GM03348 (cell line): ENCODE data around the gene AFAP1.

Source experiments
- DNase-seq: peaks from one replicate; pipeline ENCODE4 v3.0.0; 2012; ENCODE audit warnings: low spot score

AFAP1 gene

GRCh38 chr4:7714738-7715137 is 224.9 kb downstream of the AFAP1 start:
- no peak for DNase-seq

DNA sequence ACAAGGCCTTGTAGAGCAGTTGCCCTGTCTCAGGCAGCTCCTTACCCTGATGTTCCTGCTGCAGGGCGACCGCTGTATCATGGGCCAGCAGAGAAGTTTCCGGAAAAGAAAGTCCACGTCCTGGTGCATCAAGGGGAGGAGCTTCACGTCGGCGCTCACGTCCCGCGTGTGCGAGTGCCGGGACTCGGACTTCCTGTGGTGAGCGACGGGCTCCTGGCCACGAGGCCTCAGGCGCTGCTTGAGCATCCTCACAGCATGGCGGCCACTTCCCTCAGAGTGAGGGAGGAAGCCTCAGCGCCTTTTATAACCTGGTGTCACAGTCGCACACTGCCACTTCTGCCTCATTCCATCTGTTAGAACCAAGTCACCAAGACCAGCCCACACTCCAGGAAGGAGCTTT is 225.5 kb downstream of the AFAP1 start:
- no peak for DNase-seq

DNA sequence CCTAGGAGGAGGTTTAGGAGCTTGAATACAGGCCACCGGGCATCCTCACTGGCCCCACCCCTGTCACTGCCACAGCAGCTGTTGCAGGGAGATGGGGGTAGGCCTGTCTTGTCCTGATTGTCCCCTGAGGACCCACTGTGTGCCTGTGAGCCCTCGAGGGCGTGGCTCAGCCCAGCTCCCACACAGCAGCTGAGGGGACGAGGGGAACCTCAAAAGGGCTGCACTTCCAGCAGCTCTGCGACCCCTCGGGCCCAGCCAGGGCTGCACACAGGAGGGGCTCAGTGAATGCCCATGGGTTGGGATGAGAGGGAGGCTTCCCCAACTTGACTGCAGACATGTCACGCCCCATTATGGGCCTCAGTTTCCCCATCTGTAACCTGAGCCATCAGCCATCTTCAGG is 225.9 kb downstream of the AFAP1 start:
- DNase-seq, result no peak

DNA sequence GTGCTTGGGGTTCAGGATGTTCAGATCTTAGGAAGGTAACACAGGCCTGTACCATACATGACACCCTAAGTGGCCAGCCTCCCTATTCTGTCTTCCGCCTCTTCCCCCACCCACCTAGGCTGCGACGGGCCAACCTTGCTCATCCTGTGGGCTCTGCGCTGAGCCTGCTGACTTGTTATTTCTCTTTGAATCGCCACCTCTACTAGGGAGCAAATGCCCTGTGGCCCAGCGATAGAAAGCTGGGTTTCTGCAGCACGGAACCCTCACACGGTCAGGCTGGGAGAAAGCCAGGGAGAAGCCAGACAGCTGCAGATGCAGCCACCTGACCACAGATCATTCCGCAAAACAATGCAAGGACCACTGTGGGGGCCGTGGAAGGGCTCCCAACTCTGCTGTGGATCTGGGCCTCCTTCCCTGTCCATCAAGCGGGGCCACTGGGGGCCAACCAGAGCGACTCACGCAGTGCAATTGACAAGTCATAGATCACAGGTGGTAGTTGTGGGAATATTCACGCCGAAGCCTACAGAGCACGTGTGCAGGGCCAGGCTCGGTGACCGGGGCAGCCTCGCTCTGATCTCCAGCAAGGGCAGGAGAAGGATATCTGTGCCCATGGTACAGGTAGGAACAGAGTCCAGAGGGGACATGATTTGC is 227.5 kb downstream of the AFAP1 start:
- no peak for DNase-seq

- DNase-seq, result no peak
Measured at GRCh38 chr4:7711307-7711963, 228.2 kb downstream of the AFAP1 start.

DNA sequence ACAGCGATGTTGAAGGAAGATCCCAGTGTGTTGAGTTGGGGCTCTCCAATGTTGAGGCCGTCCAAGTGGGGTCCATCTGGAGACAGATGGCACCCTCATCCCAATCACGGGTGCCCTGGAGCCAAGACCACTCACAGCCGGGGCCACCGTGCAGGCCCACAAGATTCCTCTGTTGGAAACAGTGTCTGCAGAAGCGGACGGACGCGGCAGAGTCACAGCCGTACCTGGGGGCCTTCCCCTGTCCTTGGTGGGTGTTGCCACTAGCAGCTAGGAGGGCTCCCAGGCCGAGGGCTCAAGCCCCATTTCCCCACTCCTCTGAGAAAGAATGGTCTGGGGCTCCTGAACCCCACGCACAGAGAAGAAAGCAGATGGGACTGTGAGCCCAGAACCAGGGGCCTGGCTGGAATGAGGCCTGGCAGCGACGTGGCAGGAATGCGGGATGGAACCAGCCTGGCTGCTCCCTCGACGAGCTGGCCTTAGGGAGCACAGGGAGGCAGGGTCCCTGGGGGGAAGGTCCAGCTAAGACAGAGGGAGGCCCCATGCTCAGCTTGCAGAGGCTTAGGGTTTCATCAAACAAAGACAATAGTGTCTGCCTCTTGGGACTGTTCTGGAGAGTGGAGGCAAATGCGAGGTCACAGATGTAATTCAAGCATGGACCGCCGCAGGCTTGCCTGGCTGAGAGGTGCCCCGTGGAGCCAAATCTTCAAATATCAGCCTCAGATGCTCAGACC is 228.9 kb downstream of the AFAP1 start:
- no peak for DNase-seq

DNA sequence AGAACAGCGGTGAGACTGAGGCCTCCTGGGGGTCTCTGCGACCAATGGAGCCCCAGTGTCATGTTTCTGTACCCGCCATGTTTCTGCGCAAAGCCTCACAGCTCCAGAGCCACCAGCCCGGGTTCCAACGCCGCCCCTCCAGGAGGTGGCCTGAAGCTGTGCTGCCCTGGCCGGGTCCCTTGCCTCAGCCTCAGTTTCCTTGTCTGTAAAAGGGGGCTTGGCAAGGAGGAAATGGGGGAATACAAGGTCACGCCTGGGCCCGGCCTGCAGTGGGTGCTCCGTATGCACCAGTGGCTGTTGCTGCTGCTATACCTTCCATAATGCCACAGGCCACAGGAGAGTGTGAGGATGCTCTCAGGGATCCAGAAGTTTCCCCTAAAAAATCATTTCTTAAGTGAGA is 229.5 kb downstream of the AFAP1 start:
- DNase-seq, result no peak

DNA sequence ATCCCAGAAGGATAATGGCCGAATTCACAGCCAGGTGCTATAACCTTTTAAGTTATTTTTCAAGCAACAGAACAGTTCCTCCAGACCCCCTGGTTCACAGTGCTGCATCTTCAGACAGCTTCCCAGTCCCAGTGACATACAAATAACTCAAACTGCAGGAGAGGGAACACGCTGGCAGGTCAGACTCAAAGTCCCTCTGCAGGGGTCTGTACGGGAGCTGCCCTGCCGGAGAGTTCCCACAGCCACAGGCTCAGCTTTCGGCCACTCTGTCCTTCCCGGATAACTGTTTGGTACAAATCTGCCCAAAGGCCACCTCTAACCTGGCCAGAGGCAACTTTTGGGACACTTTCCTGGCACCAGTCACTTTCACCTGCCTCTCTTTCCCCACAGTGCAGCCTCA is 230.2 kb downstream of the AFAP1 start:
- DNase-seq, result no peak

DNA sequence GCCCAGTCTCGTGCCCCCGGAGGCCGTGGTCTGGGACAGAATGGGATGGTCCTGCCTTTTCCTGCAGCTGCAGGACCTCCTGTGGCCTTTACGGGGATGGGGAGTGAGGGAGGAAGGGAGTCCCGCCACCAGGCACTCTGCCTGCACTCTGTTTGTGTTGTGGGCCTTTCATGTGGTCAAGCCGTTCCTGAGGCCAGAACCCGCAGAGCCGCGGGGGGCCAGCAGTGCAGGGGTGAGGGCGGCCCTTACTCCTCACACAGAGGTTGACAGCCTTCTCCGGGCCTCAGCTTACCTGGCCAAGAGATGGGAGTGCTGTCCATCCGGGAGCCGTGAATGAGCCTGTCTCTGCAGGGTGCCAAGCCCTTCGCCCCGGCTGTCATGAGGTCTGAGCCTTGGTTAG is 230.7 kb downstream of the AFAP1 start:
- DNase-seq, result no peak
